HCT116 (cell line): ENCODE results near the gene FOXJ2. TPM values are rescaled to one million over a fixed set of nuclear protein-coding genes. Genes with fewer than 3 reads are reported as not detected.
A peak's percentile ranks its signal among the peaks of the same experiment; 100 is the strongest.

Experiments
- ATAC-seq: fragments of 200-7000 bp; cut with Tn5 transposase; 2 replicates; pipeline ENCODE4 v1.9.1; 2020; ENCODE audit warnings: mild to moderate bottlenecking, moderate library complexity
- BruUV-seq: library from RNA; stranded (reverse); fragments of 400-500 nt; replicated peaks from 2 replicates; lab custom pipeline; 2021; lab: Mats Ljungman, UMichigan
- CTCF ChIA-PET: fragments of 300-600 bp; sonication (Branson Sonifier 250); formaldehyde crosslinking; loops from one replicate; lab custom pipeline; 2021; ENCODE audit warnings: antibody characterized with exemption; lab: Charles Lee
- POLR2A ChIA-PET: fragments of 300-600, 350-600 bp; sonication (Branson Sonifier 250); formaldehyde crosslinking; loops from one replicate; lab custom pipeline; 2021; ENCODE audit warnings: antibody characterized with exemption; lab: Charles Lee
- RAD21 ChIA-PET, 2 experiments: fragments of 300-600 bp; sonication (Branson Sonifier 250); formaldehyde crosslinking; loops; one replicate each; lab custom pipeline; 2023; ENCODE audit warnings: low total read pairs in 2 of 2; ENCODE audit not compliant: uncharacterized antibody in 2 of 2, unreplicated experiment in 2 of 2, low non-redundant PET in 1 of 2; lab: Charles Lee
- DNase-seq: peaks from one replicate; pipeline ENCODE4 v3.0.0-alpha.2; 2010; ENCODE audit warnings: low read depth, low spot score
- H2AFZ ChIP-seq: fragments of 200-600 bp; shearing (Covaris generic), sonication (generic); 2 replicates; pipeline ENCODE4 v1.6.1; 2017; ENCODE audit warnings: low read depth, mixed run types, mixed read lengths, antibody characterized with exemption, low read length; ENCODE audit not compliant: poor library complexity, severe bottlenecking
- H3K27ac ChIP-seq: 2 replicates; pipeline ENCODE4 v1.5.1; 2012; ENCODE audit warnings: low read depth, low read length
- H3K27me3 ChIP-seq: fragments of 200-600 bp; sonication (generic); 2 replicates; pipeline ENCODE4 v1.6.1; 2016; ENCODE audit warnings: mixed run types, low read length, mixed read lengths; ENCODE audit not compliant: insufficient read depth
- H3K36me3 ChIP-seq, 2 experiments: fragments of 200-500 bp in 1 of 2; fragments of 200-600 bp in 1 of 2; sonication (Bioruptor generic) in 1 of 2; sonication (generic) in 1 of 2; 2 replicates each; pipeline versions ENCODE4 v1.5.1 to v1.6.1; 2014 to 2016; ENCODE audit warnings: low read length in 2 of 2, inconsistent platforms in 1 of 2, mixed read lengths in 1 of 2, mixed run types in 1 of 2; ENCODE audit not compliant: insufficient read depth in 2 of 2, control insufficient read depth in 1 of 2
- H3K4me1 ChIP-seq, 2 experiments: fragments of 200-600 bp in 1 of 2; sonication (generic) in 1 of 2; 2 replicates each; pipeline versions ENCODE4 v1.5.1 to v1.6.1; 2012 to 2017; ENCODE audit warnings: low read length in 2 of 2, inconsistent platforms in 1 of 2, mild to moderate bottlenecking in 1 of 2, mixed read lengths in 1 of 2, mixed run types in 1 of 2, moderate library complexity in 1 of 2; ENCODE audit not compliant: insufficient read depth in 2 of 2, control insufficient read depth in 1 of 2
- H3K4me2 ChIP-seq: fragments of 200-600 bp; sonication (generic); 2 replicates; pipeline ENCODE4 v1.6.1; 2017; ENCODE audit warnings: mixed run types, low read length, mixed read lengths
- H3K4me3 ChIP-seq, 2 experiments: fragments of 200-600 bp in 1 of 2; sonication (generic) in 1 of 2; replicated peaks in 1 of 2; 2 replicates each; pipeline ENCODE4 v1.5.1; 2011 to 2016; ENCODE audit warnings: low read length in 2 of 2, control low read depth in 1 of 2, low read depth in 1 of 2, mild to moderate bottlenecking in 1 of 2, mixed read lengths in 1 of 2, mixed run types in 1 of 2
- H3K79me2 ChIP-seq: fragments of 200-600 bp; sonication (generic); 2 replicates; pipeline ENCODE4 v1.6.1; 2017; ENCODE audit warnings: mild to moderate bottlenecking, mixed run types, low read length, moderate library complexity, mixed read lengths; ENCODE audit not compliant: insufficient read depth
- H3K9ac ChIP-seq: fragments of 200-600 bp; sonication (generic); 2 replicates; pipeline ENCODE4 v1.6.1; 2016; ENCODE audit warnings: low read length, mixed read lengths
- H3K9me2 ChIP-seq: fragments of 200-600 bp; sonication (generic), shearing (Covaris generic); 2 replicates; pipeline ENCODE4 v1.6.1; 2017; ENCODE audit warnings: mixed run types, mild to moderate bottlenecking, moderate library complexity; ENCODE audit not compliant: insufficient read depth
- H3K9me3 ChIP-seq, 2 experiments: fragments of 200-500 bp in 1 of 2; fragments of 200-600 bp in 1 of 2; sonication (Bioruptor generic) in 1 of 2; sonication (generic) in 1 of 2; 2 replicates each; pipeline ENCODE4 v1.6.1; 2014 to 2017; ENCODE audit warnings: low read length in 2 of 2, mixed read lengths in 2 of 2, inconsistent platforms in 1 of 2, low read depth in 1 of 2, mild to moderate bottlenecking in 1 of 2, mixed run types in 1 of 2, moderate library complexity in 1 of 2; ENCODE audit not compliant: control insufficient read depth in 1 of 2, insufficient read depth in 1 of 2
- H4K20me1 ChIP-seq: fragments of 200-600 bp; sonication (generic), shearing (Covaris generic); 2 replicates; pipeline ENCODE4 v1.6.1; 2017; ENCODE audit warnings: mixed run types, mild to moderate bottlenecking, moderate library complexity; ENCODE audit not compliant: insufficient read depth
- CBX3 ChIP-seq: IDR thresholded peaks from 2 replicates; pipeline ENCODE4 v1.6.1; 2012; ENCODE audit warnings: low read depth
- EZH2phosphoT487 ChIP-seq: fragments of 200-600 bp; IDR thresholded peaks from 2 replicates; pipeline ENCODE4 v1.6.1; 2018; ENCODE audit warnings: antibody characterized with exemption, borderline replicate concordance
- POLR2AphosphoS5 ChIP-seq: IDR thresholded peaks from 2 replicates; pipeline ENCODE4 v1.6.1; 2011; ENCODE audit warnings: mild to moderate bottlenecking, low read depth, low read length, moderate library complexity
- SIN3A ChIP-seq: IDR thresholded peaks from 2 replicates; pipeline ENCODE4 v1.6.1; 2012; ENCODE audit warnings: low read depth
- SRF ChIP-seq: IDR thresholded peaks from 2 replicates; pipeline ENCODE4 v1.6.1; 2012; ENCODE audit warnings: low read depth
- YY1 ChIP-seq: IDR thresholded peaks from 2 replicates; pipeline ENCODE4 v1.6.1; 2011; ENCODE audit warnings: low read length, low read depth, moderate library complexity, mild to moderate bottlenecking; ENCODE audit not compliant: insufficient replicate concordance; ENCODE audit errors: extremely low read depth
- intact Hi-C: fragments of 100-400 bp; cut with micrococcal nuclease; formaldehyde crosslinking; loops from 2 replicates; pipeline ENCODE4 v1.10.0; 2022
- total RNA-seq: library from RNA; stranded (reverse); gene quantifications from one replicate; pipeline ENCODE4 v1.2.1, GENCODE V29; 2021; ENCODE audit not compliant: unreplicated experiment
- TF ChIP-seq, protein P1 (sequence below), 3 experiments: fragments of 200-600 bp in 1 of 3; sonication (generic) in 1 of 3; IDR thresholded peaks in 2 of 3; conservative IDR thresholded peaks in 1 of 3; 2 replicates each; pipeline ENCODE4 v1.5.1; 2012 to 2017; ENCODE audit warnings: low read depth in 2 of 3, low read length in 2 of 3, antibody characterized with exemption in 1 of 3, borderline replicate concordance in 1 of 3, control low read depth in 1 of 3, mild to moderate bottlenecking in 1 of 3, mixed read lengths in 1 of 3, mixed run types in 1 of 3, moderate library complexity in 1 of 3; ENCODE audit not compliant: insufficient read depth in 1 of 3
- TF ChIP-seq, protein P2 (sequence below): IDR thresholded peaks from 2 replicates; pipeline ENCODE4 v1.6.1; 2011; ENCODE audit warnings: mild to moderate bottlenecking, low read length, moderate library complexity; ENCODE audit not compliant: insufficient replicate concordance; ENCODE audit errors: extremely low read depth
- TF ChIP-seq, protein P3 (sequence below): IDR thresholded peaks from 2 replicates; pipeline ENCODE4 v1.6.1; 2012; ENCODE audit warnings: low read depth

FOXJ2 gene
- total RNA-seq, 1 experiment from 2014 or later: 20.3 TPM

DNA sequence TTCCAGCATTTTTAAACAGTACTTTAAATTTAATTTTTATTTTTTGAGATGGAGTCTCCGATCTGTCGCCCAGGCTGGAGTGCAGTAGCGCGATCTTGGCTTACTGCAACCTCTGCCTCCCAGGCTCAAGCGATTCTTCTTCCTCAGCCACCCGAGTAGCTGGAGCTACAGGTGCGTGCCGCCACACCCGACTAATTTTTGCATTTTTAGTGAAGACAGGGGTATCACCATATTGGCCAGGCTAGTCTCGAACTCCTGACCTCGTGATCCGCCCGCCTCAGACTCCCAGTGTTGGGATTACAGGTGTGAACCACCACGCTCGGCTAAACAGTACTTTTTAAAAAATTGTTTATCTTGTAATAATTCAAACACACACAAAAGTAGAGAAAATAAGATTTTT is 4.2 kb upstream of the FOXJ2 start:
- H3K9ac ChIP-seq: peak overlapping the region; percentile 80; the same call in 1 of the 2 replicates
- no peak overlapping the region; the same call in 1 of the 2 replicates for H3K27ac ChIP-seq
- no TSS peak for BruUV-seq
- H3K27me3 ChIP-seq: no peaks in the 10 kb centered on the region
- H3K9me2 ChIP-seq: no peaks in the 10 kb centered on the region
- H3K79me2 ChIP-seq: peaks cover 4% of the 10 kb centered on the region
- ChIA-PET POLR2A (no interaction called here), CTCF (interaction anchor here (1.7 to 2.1 kb wide), 2 partner anchors 35 to 95 kb away, joined by 3 to 7 read pairs; no protein-coding TSS in a partner anchor), RAD21 (no interaction called here)
- no peaks in the 10 kb centered on the region for H4K20me1 ChIP-seq
- H2AFZ ChIP-seq: no peak overlapping the region
- TF ChIP-seq, protein P1, sequence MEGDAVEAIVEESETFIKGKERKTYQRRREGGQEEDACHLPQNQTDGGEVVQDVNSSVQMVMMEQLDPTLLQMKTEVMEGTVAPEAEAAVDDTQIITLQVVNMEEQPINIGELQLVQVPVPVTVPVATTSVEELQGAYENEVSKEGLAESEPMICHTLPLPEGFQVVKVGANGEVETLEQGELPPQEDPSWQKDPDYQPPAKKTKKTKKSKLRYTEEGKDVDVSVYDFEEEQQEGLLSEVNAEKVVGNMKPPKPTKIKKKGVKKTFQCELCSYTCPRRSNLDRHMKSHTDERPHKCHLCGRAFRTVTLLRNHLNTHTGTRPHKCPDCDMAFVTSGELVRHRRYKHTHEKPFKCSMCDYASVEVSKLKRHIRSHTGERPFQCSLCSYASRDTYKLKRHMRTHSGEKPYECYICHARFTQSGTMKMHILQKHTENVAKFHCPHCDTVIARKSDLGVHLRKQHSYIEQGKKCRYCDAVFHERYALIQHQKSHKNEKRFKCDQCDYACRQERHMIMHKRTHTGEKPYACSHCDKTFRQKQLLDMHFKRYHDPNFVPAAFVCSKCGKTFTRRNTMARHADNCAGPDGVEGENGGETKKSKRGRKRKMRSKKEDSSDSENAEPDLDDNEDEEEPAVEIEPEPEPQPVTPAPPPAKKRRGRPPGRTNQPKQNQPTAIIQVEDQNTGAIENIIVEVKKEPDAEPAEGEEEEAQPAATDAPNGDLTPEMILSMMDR (IDR thresholded peaks at IDR 0.05 in 2 of 3, conservative IDR thresholded peaks at IDR 0.05 in 1 of 3; ENCODE audit: borderline replicate concordance in 1 of 3, insufficient read depth in 1 of 3, low read depth in 2 of 3, low read length in 2 of 3): no peak
- TF ChIP-seq EZH2phosphoT487 (no peak), POLR2AphosphoS5 (no peak), YY1 (no peak), CBX3 (no peak), SIN3A (no peak), SRF (no peak)
- TF ChIP-seq, protein P2, sequence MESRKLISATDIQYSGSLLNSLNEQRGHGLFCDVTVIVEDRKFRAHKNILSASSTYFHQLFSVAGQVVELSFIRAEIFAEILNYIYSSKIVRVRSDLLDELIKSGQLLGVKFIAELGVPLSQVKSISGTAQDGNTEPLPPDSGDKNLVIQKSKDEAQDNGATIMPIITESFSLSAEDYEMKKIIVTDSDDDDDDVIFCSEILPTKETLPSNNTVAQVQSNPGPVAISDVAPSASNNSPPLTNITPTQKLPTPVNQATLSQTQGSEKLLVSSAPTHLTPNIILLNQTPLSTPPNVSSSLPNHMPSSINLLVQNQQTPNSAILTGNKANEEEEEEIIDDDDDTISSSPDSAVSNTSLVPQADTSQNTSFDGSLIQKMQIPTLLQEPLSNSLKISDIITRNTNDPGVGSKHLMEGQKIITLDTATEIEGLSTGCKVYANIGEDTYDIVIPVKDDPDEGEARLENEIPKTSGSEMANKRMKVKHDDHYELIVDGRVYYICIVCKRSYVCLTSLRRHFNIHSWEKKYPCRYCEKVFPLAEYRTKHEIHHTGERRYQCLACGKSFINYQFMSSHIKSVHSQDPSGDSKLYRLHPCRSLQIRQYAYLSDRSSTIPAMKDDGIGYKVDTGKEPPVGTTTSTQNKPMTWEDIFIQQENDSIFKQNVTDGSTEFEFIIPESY: no peak
- TF ChIP-seq, protein P3, sequence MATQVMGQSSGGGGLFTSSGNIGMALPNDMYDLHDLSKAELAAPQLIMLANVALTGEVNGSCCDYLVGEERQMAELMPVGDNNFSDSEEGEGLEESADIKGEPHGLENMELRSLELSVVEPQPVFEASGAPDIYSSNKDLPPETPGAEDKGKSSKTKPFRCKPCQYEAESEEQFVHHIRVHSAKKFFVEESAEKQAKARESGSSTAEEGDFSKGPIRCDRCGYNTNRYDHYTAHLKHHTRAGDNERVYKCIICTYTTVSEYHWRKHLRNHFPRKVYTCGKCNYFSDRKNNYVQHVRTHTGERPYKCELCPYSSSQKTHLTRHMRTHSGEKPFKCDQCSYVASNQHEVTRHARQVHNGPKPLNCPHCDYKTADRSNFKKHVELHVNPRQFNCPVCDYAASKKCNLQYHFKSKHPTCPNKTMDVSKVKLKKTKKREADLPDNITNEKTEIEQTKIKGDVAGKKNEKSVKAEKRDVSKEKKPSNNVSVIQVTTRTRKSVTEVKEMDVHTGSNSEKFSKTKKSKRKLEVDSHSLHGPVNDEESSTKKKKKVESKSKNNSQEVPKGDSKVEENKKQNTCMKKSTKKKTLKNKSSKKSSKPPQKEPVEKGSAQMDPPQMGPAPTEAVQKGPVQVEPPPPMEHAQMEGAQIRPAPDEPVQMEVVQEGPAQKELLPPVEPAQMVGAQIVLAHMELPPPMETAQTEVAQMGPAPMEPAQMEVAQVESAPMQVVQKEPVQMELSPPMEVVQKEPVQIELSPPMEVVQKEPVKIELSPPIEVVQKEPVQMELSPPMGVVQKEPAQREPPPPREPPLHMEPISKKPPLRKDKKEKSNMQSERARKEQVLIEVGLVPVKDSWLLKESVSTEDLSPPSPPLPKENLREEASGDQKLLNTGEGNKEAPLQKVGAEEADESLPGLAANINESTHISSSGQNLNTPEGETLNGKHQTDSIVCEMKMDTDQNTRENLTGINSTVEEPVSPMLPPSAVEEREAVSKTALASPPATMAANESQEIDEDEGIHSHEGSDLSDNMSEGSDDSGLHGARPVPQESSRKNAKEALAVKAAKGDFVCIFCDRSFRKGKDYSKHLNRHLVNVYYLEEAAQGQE: no peak
- ATAC-seq: no peak
- H3K4me1 ChIP-seq: peaks cover 11 to 33% of the 10 kb centered on the region in 2 experiments; a peak in 3 of 4 replicates
- intact Hi-C loops: loop anchor here (5.0 kb wide), 1 partner anchor 54 kb away; the partner anchor contains the start of gene NECAP1
- DNase-seq: no peak
- peak overlapping the region; percentile 84 for H3K4me2 ChIP-seq
- H3K4me3 ChIP-seq: peak overlapping the region in 1 of 2 experiments; percentile 62; a peak in 2 of 4 replicates
- H3K36me3 ChIP-seq: no peaks in the 10 kb centered on the region
- H3K9me3 ChIP-seq: no peaks in the 10 kb centered on the region
